Measurements from ENCODE around the gene NEURL4. TPM values are rescaled to one million over a fixed set of nuclear protein-coding genes. Genes with fewer than 3 reads are reported as not detected.

NEURL4 gene
- total RNA-seq, 1 donor from 2014 or later = 45.1 TPM

GRCh38 chr17:7332111-7332510, 3.0 kb upstream of the NEURL4 start:
- H3K27ac Mint-ChIP-seq (ENCODE audit: unreplicated experiment) = no peak overlapping the region
- H3K36me3 Mint-ChIP-seq (ENCODE audit: unreplicated experiment) = no peaks in the 10 kb centered on the region
- no peak for DNase-seq (ENCODE audit: extremely low spot score, unreplicated experiment)
- H3K9me3 Mint-ChIP-seq (ENCODE audit: unreplicated experiment) = no peaks in the 10 kb centered on the region
- peak overlapping the region; percentile 12 for H3K4me3 Mint-ChIP-seq (ENCODE audit: unreplicated experiment)
- H3K4me1 Mint-ChIP-seq (ENCODE audit: unreplicated experiment) = peaks cover 15% of the 10 kb centered on the region
- no peaks in the 10 kb centered on the region for H3K27me3 Mint-ChIP-seq (ENCODE audit: unreplicated experiment)
- no peak for TF ChIP-seq CTCF (IDR thresholded peaks at IDR 0.05)

- no peak for DNase-seq (ENCODE audit: extremely low spot score, unreplicated experiment)
- TF ChIP-seq CTCF (IDR thresholded peaks at IDR 0.05) = no peak
- Mint-ChIP-seq H3K27me3 (ENCODE audit: unreplicated experiment) (no peaks in the 10 kb centered on the region), H3K36me3 (ENCODE audit: unreplicated experiment) (no peaks in the 10 kb centered on the region), H3K27ac (ENCODE audit: unreplicated experiment) (no peak overlapping the region), H3K9me3 (ENCODE audit: unreplicated experiment) (no peaks in the 10 kb centered on the region), H3K4me1 (ENCODE audit: unreplicated experiment) (peaks cover 15% of the 10 kb centered on the region), H3K4me3 (ENCODE audit: unreplicated experiment) (peak overlapping the region; percentile 86)
Measured at GRCh38 chr17:7330638-7331015, 1.5 kb upstream of the NEURL4 start.

- Mint-ChIP-seq H3K4me3 (ENCODE audit: unreplicated experiment) (peak overlapping the region; percentile 86), H3K27me3 (ENCODE audit: unreplicated experiment) (no peaks in the 10 kb centered on the region), H3K9me3 (ENCODE audit: unreplicated experiment) (no peaks in the 10 kb centered on the region), H3K36me3 (ENCODE audit: unreplicated experiment) (no peaks in the 10 kb centered on the region), H3K4me1 (ENCODE audit: unreplicated experiment) (peaks cover 15% of the 10 kb centered on the region), H3K27ac (ENCODE audit: unreplicated experiment) (peak overlapping the region; percentile 91)
- DNase-seq (ENCODE audit: extremely low spot score, unreplicated experiment) = no peak
- TF ChIP-seq CTCF (IDR thresholded peaks at IDR 0.05) = no peak
Measured at GRCh38 chr17:7329997-7330637, 982 bp upstream of the NEURL4 start.

- no peaks in the 10 kb centered on the region for H3K9me3 Mint-ChIP-seq (ENCODE audit: unreplicated experiment)
- H3K36me3 Mint-ChIP-seq (ENCODE audit: unreplicated experiment) = peaks cover 1% of the 10 kb centered on the region
- H3K27me3 Mint-ChIP-seq (ENCODE audit: unreplicated experiment) = no peaks in the 10 kb centered on the region
- DNase-seq (ENCODE audit: extremely low spot score, unreplicated experiment) = peak; percentile 99
- peak; percentile 31 for TF ChIP-seq CTCF (IDR thresholded peaks at IDR 0.05)
- peaks cover 15% of the 10 kb centered on the region for H3K4me1 Mint-ChIP-seq (ENCODE audit: unreplicated experiment)
- H3K4me3 Mint-ChIP-seq (ENCODE audit: unreplicated experiment) = peak overlapping the region; percentile 86
- H3K27ac Mint-ChIP-seq (ENCODE audit: unreplicated experiment) = peak overlapping the region; percentile 91
Measured at GRCh38 chr17:7329374-7329996, 350 bp upstream of the NEURL4 start.

GRCh38 chr17:7328009-7328408, 1.1 kb downstream of the NEURL4 start:
- Mint-ChIP-seq H3K36me3 (ENCODE audit: unreplicated experiment) (peaks cover 4% of the 10 kb centered on the region), H3K9me3 (ENCODE audit: unreplicated experiment) (no peaks in the 10 kb centered on the region), H3K4me1 (ENCODE audit: unreplicated experiment) (peaks cover 15% of the 10 kb centered on the region), H3K27ac (ENCODE audit: unreplicated experiment) (peak overlapping the region; percentile 91), H3K4me3 (ENCODE audit: unreplicated experiment) (peak overlapping the region; percentile 92), H3K27me3 (ENCODE audit: unreplicated experiment) (no peaks in the 10 kb centered on the region)
- TF ChIP-seq CTCF (IDR thresholded peaks at IDR 0.05) = no peak
- DNase-seq (ENCODE audit: extremely low spot score, unreplicated experiment) = no peak

All from osteocyte (in vitro differentiated cells).